ENCODE results near the gene ITPKA. TPM values are rescaled to one million over a fixed set of nuclear protein-coding genes. Genes with fewer than 3 reads are reported as not detected.

The ITPKA gene
- total RNA-seq, 1 donor from 2014 or later = 1.1 TPM

GRCh38 chr15:41483115-41483514 is 10.6 kb upstream of the ITPKA start:
- Mint-ChIP-seq H3K27me3 (ENCODE audit: unreplicated experiment) (peaks cover 5% of the 10 kb centered on the region), H3K4me1 (ENCODE audit: low read depth, unreplicated experiment) (no peaks in the 10 kb centered on the region), H3K27ac (ENCODE audit: unreplicated experiment) (no peak overlapping the region), H3K4me3 (ENCODE audit: unreplicated experiment) (no peak overlapping the region), H3K9me3 (ENCODE audit: unreplicated experiment) (peaks cover 1% of the 10 kb centered on the region), H3K36me3 (ENCODE audit: unreplicated experiment) (peaks cover 10% of the 10 kb centered on the region)
- no peak for DNase-seq
- TF ChIP-seq CTCF (IDR thresholded peaks at IDR 0.05; ENCODE audit: partially characterized antibody, unreplicated experiment) = no peak

- no peak overlapping the region for H3K4me3 Mint-ChIP-seq (ENCODE audit: unreplicated experiment)
- peaks cover 5% of the 10 kb centered on the region for H3K27me3 Mint-ChIP-seq (ENCODE audit: unreplicated experiment)
- peaks cover 1% of the 10 kb centered on the region for H3K9me3 Mint-ChIP-seq (ENCODE audit: unreplicated experiment)
- no peak for TF ChIP-seq CTCF (IDR thresholded peaks at IDR 0.05; ENCODE audit: partially characterized antibody, unreplicated experiment)
- H3K27ac Mint-ChIP-seq (ENCODE audit: unreplicated experiment) = no peak overlapping the region
- H3K36me3 Mint-ChIP-seq (ENCODE audit: unreplicated experiment) = peaks cover 10% of the 10 kb centered on the region
- DNase-seq = no peak
- H3K4me1 Mint-ChIP-seq (ENCODE audit: low read depth, unreplicated experiment) = no peaks in the 10 kb centered on the region
Observed at GRCh38 chr15:41483519-41483918, 10.2 kb upstream of the ITPKA start.

- H3K9me3 Mint-ChIP-seq (ENCODE audit: unreplicated experiment) = peaks cover 1% of the 10 kb centered on the region
Observed at GRCh38 chr15:41484937-41485625, 8.6 kb upstream of the ITPKA start.

GRCh38 chr15:41486286-41486685 is 7.4 kb upstream of the ITPKA start:
- Mint-ChIP-seq H3K27me3 (ENCODE audit: unreplicated experiment) (peaks cover 2% of the 10 kb centered on the region), H3K9me3 (ENCODE audit: unreplicated experiment) (peaks cover 1% of the 10 kb centered on the region), H3K36me3 (ENCODE audit: unreplicated experiment) (peaks cover 10% of the 10 kb centered on the region), H3K27ac (ENCODE audit: unreplicated experiment) (no peak overlapping the region), H3K4me3 (ENCODE audit: unreplicated experiment) (no peak overlapping the region), H3K4me1 (ENCODE audit: low read depth, unreplicated experiment) (no peaks in the 10 kb centered on the region)
- no peak for DNase-seq
- TF ChIP-seq CTCF (IDR thresholded peaks at IDR 0.05; ENCODE audit: partially characterized antibody, unreplicated experiment) = no peak

More at GRCh38 chr15:41484937-41485625, 8.6 kb upstream of the ITPKA start:
- peaks cover 10% of the 10 kb centered on the region for H3K36me3 Mint-ChIP-seq (ENCODE audit: unreplicated experiment)
- no peak overlapping the region for H3K4me3 Mint-ChIP-seq (ENCODE audit: unreplicated experiment)
- DNase-seq = no peak
- H3K27ac Mint-ChIP-seq (ENCODE audit: unreplicated experiment) = no peak overlapping the region
- no peak for TF ChIP-seq CTCF (IDR thresholded peaks at IDR 0.05; ENCODE audit: partially characterized antibody, unreplicated experiment)
- no peaks in the 10 kb centered on the region for H3K4me1 Mint-ChIP-seq (ENCODE audit: low read depth, unreplicated experiment)
- H3K27me3 Mint-ChIP-seq (ENCODE audit: unreplicated experiment) = peaks cover 5% of the 10 kb centered on the region

- H3K4me1 Mint-ChIP-seq (ENCODE audit: low read depth, unreplicated experiment) = no peaks in the 10 kb centered on the region
- H3K27ac Mint-ChIP-seq (ENCODE audit: unreplicated experiment) = no peak overlapping the region
- no peak for TF ChIP-seq CTCF (IDR thresholded peaks at IDR 0.05; ENCODE audit: partially characterized antibody, unreplicated experiment)
Observed at GRCh38 chr15:41487381-41487780, 6.3 kb upstream of the ITPKA start.

More at GRCh38 chr15:41487381-41487780, 6.3 kb upstream of the ITPKA start:
- DNase-seq = no peak
- Mint-ChIP-seq H3K9me3 (ENCODE audit: unreplicated experiment) (no peaks in the 10 kb centered on the region), H3K27me3 (ENCODE audit: unreplicated experiment) (peaks cover 7% of the 10 kb centered on the region), H3K36me3 (ENCODE audit: unreplicated experiment) (peaks cover 10% of the 10 kb centered on the region), H3K4me3 (ENCODE audit: unreplicated experiment) (no peak overlapping the region)
